ENCODE results near the gene CRTAC1.

Gene CRTAC1

GRCh38 chr10:97896756-97897358, 133.6 kb downstream of the CRTAC1 start:
- DNase-seq (ENCODE audit: low read depth), result no peak

- DNase-seq (ENCODE audit: low read depth), result no peak
These were observed 134.5 kb downstream of the CRTAC1 start for GRCh38 chr10:97895915-97896314.

DNA sequence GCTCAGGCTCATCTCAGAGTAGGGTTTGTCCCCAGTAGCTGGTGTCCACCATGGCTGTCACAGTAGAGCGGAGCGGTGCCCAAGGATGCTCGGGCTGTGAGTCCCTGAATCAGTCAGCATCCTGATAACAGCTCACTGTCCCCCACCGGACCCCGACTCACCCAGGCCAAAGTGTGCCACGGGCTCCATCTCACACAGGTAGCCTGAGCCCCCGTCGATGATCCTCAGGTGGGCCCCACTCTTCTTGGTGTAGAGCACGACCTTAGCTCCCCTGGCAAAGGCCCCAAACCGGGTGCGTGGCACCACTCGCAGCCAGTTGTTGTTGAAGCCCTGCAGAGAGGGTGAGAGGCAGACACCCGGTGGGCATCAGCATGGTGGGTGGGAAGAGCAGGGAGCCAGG, 135.3 kb downstream of the CRTAC1 start:
- no peak for DNase-seq (ENCODE audit: low read depth)

GRCh38 chr10:97894092-97894491, 136.3 kb downstream of the CRTAC1 start:
- no peak for DNase-seq (ENCODE audit: low read depth)

DNA sequence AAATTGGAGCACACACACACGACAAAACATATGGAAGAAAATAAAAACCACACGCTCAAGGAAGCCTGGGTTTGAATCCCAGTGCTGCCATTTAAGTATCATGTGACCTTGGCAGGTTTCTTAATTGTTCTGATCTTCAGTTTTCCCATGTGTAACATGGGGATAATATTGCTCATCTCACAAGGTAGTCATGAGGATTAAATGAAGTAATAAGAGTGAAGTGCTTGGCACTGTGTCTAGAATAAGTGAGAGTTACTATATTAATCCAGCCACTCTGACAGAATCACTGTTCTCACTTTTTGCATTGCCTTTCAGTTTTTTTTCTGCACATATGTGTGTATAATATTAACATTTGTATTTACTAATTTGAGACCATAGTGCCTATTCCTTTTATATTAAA, 137.5 kb downstream of the CRTAC1 start:
- DNase-seq (ENCODE audit: low read depth), result no peak

DNA sequence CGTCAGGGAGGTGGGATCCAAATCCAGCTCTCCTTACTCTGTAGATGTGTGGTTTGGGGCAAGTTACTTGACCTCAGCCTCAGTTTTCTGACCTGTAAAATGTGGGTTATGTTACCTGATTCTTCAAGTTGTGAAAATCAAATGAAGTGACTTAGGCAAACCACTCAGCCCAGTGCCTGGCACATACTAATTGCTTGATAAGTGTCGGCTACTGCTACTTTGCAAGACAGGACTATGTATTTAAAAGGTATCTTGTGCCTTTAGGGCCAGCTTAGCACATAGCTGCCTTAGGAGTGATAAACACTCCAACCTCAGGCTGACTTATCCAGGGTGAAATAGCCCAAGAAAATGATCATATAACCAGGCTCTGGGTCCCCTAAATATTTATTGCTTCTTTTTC, 137.9 kb downstream of the CRTAC1 start:
- DNase-seq (ENCODE audit: low read depth), result no peak

- DNase-seq (ENCODE audit: low read depth), result no peak
These were observed 138.8 kb downstream of the CRTAC1 start for GRCh38 chr10:97891497-97892167.

GRCh38 chr10:97889461-97890265, 140.8 kb downstream of the CRTAC1 start:
- DNase-seq (ENCODE audit: low read depth), result no peak

DNA sequence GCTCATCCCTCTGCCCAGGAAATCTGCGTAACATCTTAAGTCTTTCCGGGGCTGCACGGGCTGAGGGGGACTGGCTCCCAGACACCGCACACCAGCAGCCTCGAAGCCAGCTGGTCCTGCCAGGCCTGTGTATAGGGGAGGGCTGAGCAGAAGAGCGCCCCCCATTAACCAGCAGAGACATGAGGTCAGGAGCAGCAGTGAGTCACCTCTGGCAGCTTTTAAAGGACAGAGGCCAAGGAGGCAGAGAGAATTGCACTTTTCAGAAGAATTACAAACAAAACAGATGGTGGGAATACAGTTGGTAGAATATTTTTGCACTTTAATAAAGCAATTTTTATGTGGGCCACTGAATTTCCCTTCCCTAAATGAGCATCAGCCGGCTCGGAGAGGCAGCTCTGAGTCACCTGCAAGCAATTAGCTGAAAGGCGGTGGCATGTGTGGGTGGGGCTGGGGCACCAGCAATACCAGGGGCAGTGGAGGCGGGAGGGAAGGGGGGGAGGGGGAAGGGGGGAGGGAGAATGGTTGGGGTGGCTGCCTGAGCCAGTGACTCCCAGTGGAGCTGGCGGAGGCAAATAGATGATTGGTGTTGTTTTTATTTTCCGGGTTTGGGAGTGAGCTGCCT, 141.7 kb downstream of the CRTAC1 start:
- no peak for DNase-seq (ENCODE audit: low read depth)

DNA sequence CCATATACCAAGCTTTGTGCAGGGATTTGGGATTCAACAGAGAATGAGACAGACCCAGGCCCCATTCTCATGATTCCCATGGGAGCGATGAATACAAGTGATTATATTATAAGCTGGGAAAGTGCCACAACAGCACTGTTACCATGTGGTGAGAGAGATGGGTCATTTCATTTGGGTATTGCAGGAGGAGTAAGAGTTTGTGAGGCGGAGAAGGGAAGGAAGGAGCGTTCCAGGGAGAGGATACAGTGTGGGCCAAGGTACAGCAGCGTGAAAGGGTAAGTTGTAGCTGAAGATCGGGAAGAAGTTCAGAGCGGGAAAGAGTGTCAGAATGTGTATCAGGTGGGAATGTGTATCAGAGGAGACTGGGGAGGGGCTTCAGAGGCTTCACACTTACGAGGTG, 142.3 kb downstream of the CRTAC1 start:
- DNase-seq (ENCODE audit: low read depth), result no peak

DNA sequence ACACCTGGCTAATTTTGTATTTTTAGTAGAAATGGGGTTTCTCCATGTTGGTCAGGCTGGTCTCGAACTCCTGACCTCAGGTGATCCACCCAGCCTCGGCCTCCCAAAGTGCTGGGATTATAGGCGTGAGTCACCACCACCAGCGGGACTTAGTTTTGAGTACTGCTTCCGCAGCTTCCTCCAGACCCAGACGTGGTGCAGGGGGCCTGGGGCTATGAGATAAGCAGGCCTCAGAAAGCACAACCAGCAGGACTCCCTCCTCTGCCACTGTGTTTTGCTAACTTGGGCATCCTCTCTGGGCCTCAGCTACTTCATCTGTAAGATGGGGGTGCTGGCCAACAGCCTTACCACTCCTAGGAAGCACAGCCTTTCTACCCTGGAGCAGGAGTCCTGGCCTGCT, 143.0 kb downstream of the CRTAC1 start:
- no peak for DNase-seq (ENCODE audit: low read depth)

DNA sequence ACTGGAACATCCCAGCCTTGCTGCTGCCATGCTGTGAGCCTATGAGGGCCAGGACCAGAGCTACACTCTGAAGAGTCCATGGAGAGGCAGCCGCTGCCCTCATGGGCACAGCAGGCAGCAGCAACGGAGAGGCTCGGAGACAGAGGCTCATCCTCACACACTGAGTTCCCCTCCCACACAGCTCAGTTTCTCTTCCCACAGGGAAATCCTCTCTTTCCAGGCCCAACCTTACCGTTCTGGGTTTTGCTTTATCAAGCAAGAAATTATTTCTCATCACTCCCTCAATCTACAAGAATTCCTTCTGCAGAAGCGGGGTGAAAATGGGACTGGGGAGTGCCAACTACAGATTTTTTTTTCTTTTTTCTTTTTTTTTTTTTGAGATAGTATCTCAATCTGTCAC, 144.1 kb downstream of the CRTAC1 start:
- DNase-seq (ENCODE audit: low read depth), result no peak

DNA sequence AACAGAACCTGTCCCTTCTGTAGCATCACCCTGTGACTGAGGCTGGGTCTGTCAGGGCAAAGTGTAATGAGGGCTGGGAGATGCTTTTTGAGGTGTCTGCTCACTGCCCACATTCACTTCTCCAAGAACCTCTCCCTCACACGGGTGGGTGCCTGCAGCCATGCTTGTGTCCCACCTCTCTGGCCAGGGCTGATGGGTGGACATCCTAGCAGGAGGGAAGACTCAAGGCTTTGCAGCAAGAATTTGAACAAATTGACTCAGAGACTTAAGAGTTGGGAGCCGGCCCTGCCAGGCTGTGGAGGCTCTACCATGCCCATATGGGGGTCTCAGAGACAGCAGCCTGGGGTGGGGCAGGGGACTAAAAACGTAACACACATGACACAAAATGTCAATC, 147.3 kb downstream of the CRTAC1 start:
- no peak for DNase-seq (ENCODE audit: low read depth)

DNA sequence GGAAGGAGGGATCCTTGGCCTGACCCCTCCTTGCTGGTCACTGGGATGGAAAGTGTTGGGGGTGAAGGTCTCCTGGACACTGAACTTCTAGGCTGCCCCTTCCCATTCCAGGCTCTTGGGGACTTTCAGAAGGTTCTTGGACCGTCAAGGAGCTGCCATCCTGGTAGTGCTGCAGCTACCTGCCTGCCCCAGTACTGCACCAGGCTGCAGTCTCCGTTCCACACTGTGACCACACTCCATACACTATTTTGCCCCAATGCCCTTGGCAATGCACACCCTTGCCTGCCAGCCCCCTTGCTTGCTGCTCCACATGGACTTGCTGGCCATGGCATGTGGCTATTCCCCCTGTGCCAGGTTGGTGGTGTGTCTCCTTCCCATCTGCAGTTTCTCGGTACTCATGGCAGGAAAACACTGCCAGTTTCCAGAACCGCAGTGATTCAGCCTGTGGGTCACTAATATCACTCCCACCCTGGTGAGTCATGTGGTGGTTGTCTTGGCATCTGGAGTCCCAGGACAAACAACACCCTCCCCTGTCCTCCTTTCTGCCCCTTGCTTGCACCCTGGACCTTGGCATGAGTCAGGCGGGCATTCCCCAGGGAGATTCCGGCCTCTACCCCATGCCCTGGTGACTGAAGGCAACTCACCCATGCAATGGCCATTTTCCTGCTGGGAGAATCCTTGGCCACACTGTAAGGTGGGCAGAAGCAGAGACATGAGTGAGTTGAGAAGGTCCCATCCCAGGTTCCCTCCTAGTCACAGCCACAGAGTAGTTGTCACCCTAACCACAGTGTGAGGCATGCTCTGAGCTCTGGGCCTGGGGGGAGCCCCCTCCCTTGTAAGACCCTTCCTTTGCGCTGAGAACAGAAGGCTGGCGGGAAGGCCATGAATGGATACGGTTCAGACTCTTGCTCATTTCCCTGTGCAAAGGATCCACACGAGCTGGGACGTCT, 148.0 kb downstream of the CRTAC1 start:
- no peak for DNase-seq (ENCODE audit: low read depth)

GRCh38 chr10:97880109-97880508, 150.3 kb downstream of the CRTAC1 start:
- DNase-seq (ENCODE audit: low read depth), result no peak

GRCh38 chr10:97879241-97879640, 151.2 kb downstream of the CRTAC1 start:
- no peak for DNase-seq (ENCODE audit: low read depth)

- no peak for DNase-seq (ENCODE audit: low read depth)
These were observed 154.0 kb downstream of the CRTAC1 start for GRCh38 chr10:97876402-97876801.

DNA sequence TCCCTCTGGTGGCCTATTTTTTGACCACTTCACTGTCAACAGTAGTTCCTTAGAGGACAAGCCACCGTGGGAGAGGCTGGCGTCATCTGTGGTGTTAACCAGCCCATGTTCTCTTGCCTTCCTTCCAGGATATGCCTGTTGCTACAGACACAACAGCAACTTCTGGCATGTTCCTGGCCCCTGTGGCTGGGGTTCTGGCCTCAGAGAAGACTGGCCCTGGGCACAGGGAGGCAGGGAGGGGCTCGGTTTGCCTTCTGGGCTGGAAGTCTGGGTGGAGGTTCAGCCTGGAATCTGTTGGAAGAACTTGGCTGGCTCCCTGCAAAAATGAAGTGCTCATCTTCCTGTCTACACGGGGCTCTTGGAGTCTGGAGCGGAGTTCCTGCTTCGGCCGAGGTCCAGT, 155.0 kb downstream of the CRTAC1 start:
- DNase-seq (ENCODE audit: low read depth), result no peak

DNA sequence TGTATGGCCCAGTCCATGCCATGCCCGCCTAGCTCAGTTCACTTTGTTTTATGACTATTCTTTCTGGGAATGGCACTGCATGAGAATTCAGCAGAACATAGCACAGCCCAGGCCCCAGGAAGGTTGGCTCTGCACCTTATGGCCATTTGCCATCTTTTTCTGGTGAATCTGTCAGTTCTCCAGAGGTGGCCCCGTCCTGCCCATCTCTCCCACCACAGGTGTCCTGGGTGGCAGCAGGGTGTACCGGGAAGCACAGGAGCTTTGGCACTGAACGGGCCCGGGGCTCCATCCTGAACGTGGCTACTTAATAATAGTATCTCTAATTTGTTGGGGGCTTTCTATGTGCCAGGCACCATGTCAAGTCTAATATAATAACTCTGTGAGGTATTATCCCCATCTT, 156.1 kb downstream of the CRTAC1 start:
- DNase-seq (ENCODE audit: low read depth), result no peak

- DNase-seq (ENCODE audit: low read depth), result no peak
These were observed 156.9 kb downstream of the CRTAC1 start for GRCh38 chr10:97873569-97873968.

- no peak for DNase-seq (ENCODE audit: low read depth)
These were observed 159.4 kb downstream of the CRTAC1 start for GRCh38 chr10:97870990-97871389.
